ENCODE results near the gene CPTP.

DNA sequence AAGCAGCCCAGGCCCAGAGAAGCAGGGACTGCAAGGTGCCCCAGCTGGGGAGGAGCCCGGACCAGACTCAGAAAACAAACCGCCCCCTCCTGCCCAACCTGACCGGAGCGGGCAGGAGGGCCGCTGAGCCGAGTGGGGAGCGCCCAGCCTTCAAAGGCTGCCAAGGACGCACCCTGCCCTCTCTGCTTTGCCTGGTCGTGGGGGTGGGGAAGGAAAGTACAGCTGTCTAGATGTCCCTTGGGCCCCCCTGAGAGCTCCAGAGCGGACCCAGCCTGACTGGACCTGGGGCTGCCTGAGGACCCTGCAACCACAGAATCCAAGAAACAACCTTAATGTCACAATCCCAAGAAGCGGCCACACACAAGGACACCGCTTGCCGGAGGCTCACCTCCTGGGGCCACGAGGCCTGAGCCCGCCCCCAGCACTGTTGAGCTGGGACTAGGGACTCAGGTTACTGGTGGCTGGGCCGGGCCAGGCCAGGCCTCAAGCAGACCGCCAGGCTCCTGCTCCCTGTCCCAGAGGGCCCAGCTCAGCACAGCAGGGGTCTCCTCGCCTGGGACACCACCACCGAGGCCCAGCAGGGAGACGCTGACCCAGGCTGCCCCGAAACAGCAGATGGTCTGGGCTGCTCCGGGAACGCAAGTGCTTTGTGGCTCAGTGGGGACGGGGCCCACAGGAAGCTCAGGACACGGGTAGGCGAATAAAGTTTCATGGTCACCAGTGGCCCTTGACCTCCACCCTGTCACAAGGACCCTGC is 23.2 kb downstream of the CPTP start:
- TF ChIP-seq GATA2 (IDR thresholded peaks at IDR 0.05; ENCODE audit: low read depth, low read length) = no peak
- no peak for TF ChIP-seq GATA3 (IDR thresholded peaks at IDR 0.05; ENCODE audit: low read depth, low read length)
